ENCODE results near the gene FGFR4.

Gene FGFR4

GRCh38 chr5:177084175-177084574, 2.5 kb upstream of the FGFR4 start:
- no peak for DNase-seq (ENCODE audit: low read depth in 1 of 2, low spot score in 1 of 2)

GRCh38 chr5:177085985-177086653, 596 bp upstream of the FGFR4 start:
- DNase-seq (ENCODE audit: low read depth in 1 of 2, low spot score in 1 of 2) = no peak

DNA sequence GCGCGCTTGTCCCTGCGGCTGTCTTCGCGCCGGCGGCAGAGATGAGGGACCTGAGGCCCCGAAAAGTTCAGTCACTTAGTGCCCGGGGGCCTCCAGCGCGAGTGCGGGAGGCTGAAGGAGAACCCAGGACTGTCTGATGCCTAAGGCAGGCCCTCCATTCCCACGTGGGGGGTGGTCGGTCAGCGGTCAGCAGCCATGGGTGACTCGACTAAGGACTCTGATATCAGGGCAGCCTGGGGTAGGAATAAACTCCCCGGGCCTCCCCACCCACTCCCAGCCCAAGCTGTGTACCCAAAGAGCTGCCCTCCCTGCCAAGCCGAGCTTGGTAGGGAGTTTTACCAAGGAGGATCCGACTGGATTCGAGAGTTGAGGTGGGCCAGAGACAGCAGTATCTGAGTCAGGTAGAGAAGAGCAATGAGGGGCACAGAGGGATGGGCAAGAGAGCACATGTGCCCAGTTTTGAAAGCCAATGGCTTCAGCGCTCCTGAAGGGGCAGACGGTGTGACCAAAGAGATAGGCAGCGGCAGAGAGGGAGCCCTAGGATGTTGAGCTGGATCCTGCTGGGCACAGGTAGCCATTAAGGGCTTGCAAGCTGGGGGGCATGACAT, 787 bp downstream of the FGFR4 start:
- no peak for DNase-seq (ENCODE audit: low read depth in 1 of 2, low spot score in 1 of 2)

GRCh38 chr5:177089127-177089526, 2.4 kb downstream of the FGFR4 start:
- DNase-seq (ENCODE audit: low read depth in 1 of 2, low spot score in 1 of 2) = no peak

GRCh38 chr5:177089825-177090641, 3.3 kb downstream of the FGFR4 start:
- no peak for DNase-seq (ENCODE audit: low read depth in 1 of 2, low spot score in 1 of 2)

DNA sequence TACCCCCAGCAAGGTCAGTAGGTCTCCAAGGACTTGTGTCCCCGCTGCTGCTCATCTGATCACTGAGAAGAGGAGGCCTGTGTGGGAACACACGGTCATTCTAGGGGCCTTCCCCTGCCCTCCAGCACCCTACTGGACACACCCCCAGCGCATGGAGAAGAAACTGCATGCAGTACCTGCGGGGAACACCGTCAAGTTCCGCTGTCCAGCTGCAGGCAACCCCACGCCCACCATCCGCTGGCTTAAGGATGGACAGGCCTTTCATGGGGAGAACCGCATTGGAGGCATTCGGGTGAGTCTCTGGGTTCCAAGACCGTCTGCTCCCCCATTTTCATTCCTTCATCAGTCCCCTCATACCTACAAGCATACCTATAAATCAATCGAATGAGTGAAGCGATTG, 4.1 kb downstream of the FGFR4 start:
- no peak for DNase-seq (ENCODE audit: low read depth in 1 of 2, low spot score in 1 of 2)

DNA sequence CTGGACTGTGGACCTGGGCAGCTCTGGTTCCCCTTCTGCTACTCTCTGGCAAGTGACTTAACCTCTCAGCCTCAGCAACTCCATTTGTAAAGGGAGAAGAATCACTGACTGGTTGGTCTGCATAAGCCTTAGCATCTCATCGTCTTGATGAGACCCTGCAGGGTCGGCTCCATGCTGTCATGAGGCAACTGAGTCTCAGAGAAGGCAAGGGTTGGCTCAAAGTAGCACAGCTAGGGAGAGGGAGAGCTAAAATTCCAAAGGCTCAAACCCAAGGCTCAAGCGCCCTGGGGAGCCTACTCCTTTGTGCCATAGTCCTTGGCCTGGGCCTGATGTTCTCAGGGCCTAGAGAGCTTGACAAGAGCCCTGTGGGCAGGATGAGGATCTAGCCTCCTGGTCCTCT, 4.5 kb downstream of the FGFR4 start:
- no peak for DNase-seq (ENCODE audit: low read depth in 1 of 2, low spot score in 1 of 2)

GRCh38 chr5:177092178-177093081, 5.7 kb downstream of the FGFR4 start:
- DNase-seq (ENCODE audit: low read depth in 1 of 2, low spot score in 1 of 2) = no peak

- no peak for DNase-seq (ENCODE audit: low read depth in 1 of 2, low spot score in 1 of 2)
Observed at GRCh38 chr5:177093082-177093712, 6.5 kb downstream of the FGFR4 start.

DNA sequence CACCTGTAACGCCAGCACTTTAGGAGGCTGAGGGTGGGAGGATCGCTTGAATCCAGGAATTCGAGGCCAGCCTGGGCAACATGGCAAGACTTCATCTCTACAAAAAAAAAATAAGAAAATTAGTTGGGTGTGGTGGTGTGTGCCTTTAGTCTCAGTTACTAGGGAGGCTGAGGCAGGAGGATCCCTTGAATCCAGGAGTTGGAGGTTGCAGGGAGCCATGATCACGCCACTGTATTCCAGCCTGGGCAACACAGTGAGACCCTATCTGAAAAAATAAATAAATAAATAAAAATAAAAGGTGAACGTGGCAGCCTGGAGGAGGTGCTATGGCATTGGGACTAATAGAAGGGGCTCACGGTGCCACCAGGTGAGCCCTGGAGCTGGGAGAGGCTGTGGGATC, 7.1 kb downstream of the FGFR4 start:
- no peak for DNase-seq (ENCODE audit: low read depth in 1 of 2, low spot score in 1 of 2)

DNA sequence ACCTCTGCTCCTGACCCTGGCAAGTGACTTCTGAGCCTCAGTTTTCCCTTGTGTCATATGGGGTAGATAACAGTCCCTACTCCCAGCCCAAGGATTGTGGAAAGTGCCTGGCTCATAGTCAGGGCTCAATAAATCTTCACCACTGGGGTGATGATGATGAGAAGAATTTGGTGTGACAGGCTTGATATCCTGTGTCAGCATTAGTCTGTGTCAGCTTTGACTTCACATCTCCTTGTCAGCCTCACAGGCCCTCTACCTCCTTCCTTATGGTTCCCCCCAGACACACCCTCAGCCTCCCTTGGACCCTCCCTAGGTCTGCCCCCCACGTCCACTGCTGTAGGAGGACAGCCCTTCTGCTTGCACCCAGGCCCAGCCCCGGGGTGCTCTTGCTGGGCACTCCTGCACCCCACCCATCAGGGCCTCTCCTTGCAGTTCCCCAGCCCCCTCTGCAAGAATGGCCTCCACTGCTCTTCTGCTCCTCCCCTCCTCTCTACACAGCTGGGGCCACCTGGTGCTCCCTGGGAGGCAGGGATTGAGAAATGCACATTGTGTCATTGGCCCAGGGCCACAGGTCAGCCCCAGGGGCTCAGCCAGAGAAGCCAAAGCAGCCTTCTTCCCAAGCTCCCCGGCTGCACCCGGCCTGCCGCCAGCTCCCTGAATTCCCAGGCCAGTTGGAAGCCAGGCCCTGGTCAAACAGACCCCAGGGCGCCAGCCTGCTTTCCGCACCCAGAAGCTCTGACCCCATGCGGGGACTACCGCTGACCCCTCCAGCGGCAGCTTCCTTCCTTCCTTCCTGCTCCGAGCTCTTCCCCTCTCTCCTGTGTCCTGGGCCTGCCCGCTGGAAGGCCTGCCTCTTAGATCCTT, 7.7 kb downstream of the FGFR4 start:
- DNase-seq (ENCODE audit: low read depth in 1 of 2, low spot score in 1 of 2) = no peak

DNA sequence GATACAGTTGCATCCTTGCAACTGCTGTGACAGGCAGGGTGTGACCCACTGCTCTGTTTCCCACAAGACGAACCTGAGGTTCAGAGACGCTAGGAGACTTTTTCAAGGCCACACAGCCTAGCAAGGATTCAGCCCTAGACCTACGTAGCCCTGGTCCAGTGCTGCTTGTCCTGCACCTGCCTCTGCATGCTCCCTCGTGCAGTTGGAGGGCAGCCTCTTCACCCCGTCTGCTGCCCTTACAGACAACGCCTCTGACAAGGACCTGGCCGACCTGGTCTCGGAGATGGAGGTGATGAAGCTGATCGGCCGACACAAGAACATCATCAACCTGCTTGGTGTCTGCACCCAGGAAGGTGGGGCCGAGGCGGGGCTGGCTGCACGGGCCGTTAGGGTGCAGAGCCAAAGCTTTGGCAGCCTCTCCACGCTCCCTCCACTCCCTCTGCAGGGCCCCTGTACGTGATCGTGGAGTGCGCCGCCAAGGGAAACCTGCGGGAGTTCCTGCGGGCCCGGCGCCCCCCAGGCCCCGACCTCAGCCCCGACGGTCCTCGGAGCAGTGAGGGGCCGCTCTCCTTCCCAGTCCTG, 8.5 kb downstream of the FGFR4 start:
- no peak for DNase-seq (ENCODE audit: low read depth in 1 of 2, low spot score in 1 of 2)

GRCh38 chr5:177096162-177097015, 9.7 kb downstream of the FGFR4 start:
- no peak for DNase-seq (ENCODE audit: low read depth in 1 of 2, low spot score in 1 of 2)

GRCh38 chr5:177097016-177097985, 10.6 kb downstream of the FGFR4 start:
- DNase-seq (ENCODE audit: low read depth in 1 of 2, low spot score in 1 of 2) = no peak

GRCh38 chr5:177098120-177098469, 11.4 kb downstream of the FGFR4 start:
- no peak for DNase-seq (ENCODE audit: low read depth in 1 of 2, low spot score in 1 of 2)

GRCh38 chr5:177098470-177099141, 11.9 kb downstream of the FGFR4 start:
- no peak for DNase-seq (ENCODE audit: low read depth in 1 of 2, low spot score in 1 of 2)
